ENCODE results near the gene TTC33.
"Not testable (repeated sequence)": the region's sequence is repeated elsewhere in the genome, so short reads cannot be mapped to it uniquely, and the experiment has no call there.

TTC33 gene

GRCh38 chr5:40669606-40670390, 86.0 kb downstream of the TTC33 start:
- no peak for DNase-seq (ENCODE audit: low spot score)
- no peak for TF ChIP-seq CTCF (IDR thresholded peaks at IDR 0.05; ENCODE audit: borderline replicate concordance, control extremely low read depth, extremely low read depth, insufficient read depth, missing control alignments)
- in situ Hi-C loops (cut with MboI; ENCODE audit: low sequenced_read_pairs, unreplicated experiment) = no loop called here

- TF ChIP-seq CTCF (IDR thresholded peaks at IDR 0.05; ENCODE audit: borderline replicate concordance, control extremely low read depth, extremely low read depth, insufficient read depth, missing control alignments) = no peak
- in situ Hi-C loops (cut with MboI; ENCODE audit: low sequenced_read_pairs, unreplicated experiment) = no loop called here
- no peak for DNase-seq (ENCODE audit: low spot score)
Observed at GRCh38 chr5:40667161-40667663, 88.5 kb downstream of the TTC33 start.

- DNase-seq (ENCODE audit: low spot score) = no peak
- TF ChIP-seq CTCF (IDR thresholded peaks at IDR 0.05; ENCODE audit: borderline replicate concordance, control extremely low read depth, extremely low read depth, insufficient read depth, missing control alignments) = no peak
- in situ Hi-C loops (cut with MboI; ENCODE audit: low sequenced_read_pairs, unreplicated experiment) = no loop called here
Observed at GRCh38 chr5:40666657-40667056, 89.1 kb downstream of the TTC33 start.

- in situ Hi-C loops (cut with MboI; ENCODE audit: low sequenced_read_pairs, unreplicated experiment) = no loop called here
- TF ChIP-seq CTCF (IDR thresholded peaks at IDR 0.05; ENCODE audit: borderline replicate concordance, control extremely low read depth, extremely low read depth, insufficient read depth, missing control alignments) = no peak
- no peak for DNase-seq (ENCODE audit: low spot score)
Observed at GRCh38 chr5:40665635-40666298, 90.0 kb downstream of the TTC33 start.

DNA sequence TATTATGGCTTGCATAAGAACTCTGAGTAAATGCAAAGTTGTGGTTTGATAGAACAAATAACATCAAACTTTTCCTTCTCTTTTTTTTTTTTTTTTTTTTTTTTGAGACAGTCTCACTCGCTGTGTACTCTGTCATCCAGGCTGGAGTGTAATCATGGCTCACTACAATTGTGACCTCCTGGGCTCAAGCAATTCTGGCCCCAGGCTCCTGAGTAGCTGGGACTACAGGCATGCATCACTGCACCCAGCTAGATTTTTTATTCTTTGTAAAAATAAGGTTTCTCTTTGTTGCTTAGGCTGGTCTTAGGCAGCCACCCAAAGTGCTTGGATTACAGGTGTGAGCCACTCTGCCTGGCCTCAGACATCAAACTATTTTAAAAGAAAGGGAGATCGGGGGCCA, 95.0 kb downstream of the TTC33 start:
- no peak for DNase-seq (ENCODE audit: low spot score)
- TF ChIP-seq CTCF (IDR thresholded peaks at IDR 0.05; ENCODE audit: borderline replicate concordance, control extremely low read depth, extremely low read depth, insufficient read depth, missing control alignments) = no peak
- in situ Hi-C loops (cut with MboI; ENCODE audit: low sequenced_read_pairs, unreplicated experiment) = no loop called here

GRCh38 chr5:40656766-40657165, 99.0 kb downstream of the TTC33 start:
- in situ Hi-C loops (cut with MboI; ENCODE audit: low sequenced_read_pairs, unreplicated experiment) = no loop called here
- TF ChIP-seq CTCF (IDR thresholded peaks at IDR 0.05; ENCODE audit: borderline replicate concordance, control extremely low read depth, extremely low read depth, insufficient read depth, missing control alignments) = no peak
- no peak for DNase-seq (ENCODE audit: low spot score)

GRCh38 chr5:40656091-40656490, 99.7 kb downstream of the TTC33 start:
- DNase-seq (ENCODE audit: low spot score); in situ Hi-C loops (cut with MboI; ENCODE audit: low sequenced_read_pairs, unreplicated experiment): not testable (repeated sequence)

All from GM13976 (cell line).